ENCODE measurements around the gene NTN4. TPM values are rescaled to one million over a fixed set of nuclear protein-coding genes. Genes with fewer than 3 reads are reported as not detected.

NTN4 gene
- total and polyA plus RNA-seq, 10 of the 15 experiments (the other 5 are each of a cell fraction or from before 2014, with no cell fraction given) = 0.15 TPM; not detected in 9

DNA sequence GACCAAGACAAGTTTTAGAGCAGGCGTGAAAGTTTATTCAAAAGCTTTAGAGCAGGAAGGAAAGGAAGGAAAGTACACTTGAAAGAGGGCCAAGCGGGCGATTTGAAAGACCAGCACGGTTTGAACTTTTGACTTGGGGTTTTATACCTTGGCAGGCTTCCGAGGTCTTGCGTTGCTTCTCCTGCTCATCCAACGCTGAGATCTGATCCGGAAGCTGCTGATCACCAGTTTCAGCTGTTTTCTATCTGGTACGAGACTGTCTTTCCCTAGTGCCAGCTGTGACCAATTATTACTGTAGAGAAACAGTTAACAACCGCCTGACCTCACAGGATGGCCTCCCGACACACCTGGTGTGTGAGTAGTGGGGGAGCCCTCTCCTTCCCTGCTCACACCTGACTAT, 47.6 kb upstream of the NTN4 start:
- Histone ChIP-seq H3K79me2 (ENCODE audit: control insufficient read depth, insufficient read depth, low read length) (no peaks in the 10 kb centered on the region), H2AFZ (ENCODE audit: control insufficient read depth, low read depth, low read length) (no peak overlapping the region; the same call in 1 of the 2 replicates), H3K27ac (ENCODE audit: control insufficient read depth, insufficient read depth) (no peak overlapping the region), H4K20me1 (ENCODE audit: control insufficient read depth, insufficient read depth) (no peaks in the 10 kb centered on the region), H3K4me1 (ENCODE audit: control insufficient read depth, insufficient read depth, low read length) (no peaks in the 10 kb centered on the region), H3K9me3 (replicated peaks; ENCODE audit: control insufficient read depth, insufficient read depth, low read length) (no peaks in the 10 kb centered on the region), H3K9ac (ENCODE audit: control insufficient read depth, insufficient read depth, low read length) (no peak overlapping the region), H3K4me2 (ENCODE audit: control insufficient read depth, insufficient read depth) (no peak overlapping the region), H3K27me3 (replicated peaks in 1 of 2; ENCODE audit: control insufficient read depth in 2 of 2, insufficient read depth in 2 of 2, low read length in 1 of 2) (peaks cover 0 to 3% of the 10 kb centered on the region in 2 experiments; a peak in 1 of 4 replicates), H3K36me3 (ENCODE audit: control insufficient read depth in 2 of 2, insufficient read depth in 2 of 2, low read length in 1 of 2) (no peaks in the 10 kb centered on the region), H3K4me3 (no peak overlapping the region)
- ChIA-PET POLR2A (no interaction called here), SMC1A (ENCODE audit: uncharacterized antibody, unreplicated experiment) (no interaction called here), RAD21 (ENCODE audit: unreplicated experiment) (no interaction called here), CTCF (no interaction called here)
- TF ChIP-seq MXI1 (IDR thresholded peaks at IDR 0.05; ENCODE audit: low read depth, low read length) (no peak), GATAD2B (conservative IDR thresholded peaks at IDR 0.05; ENCODE audit: low read depth) (no peak), LARP7 (IDR thresholded peaks at IDR 0.05) (no peak), ZNF274 (IDR thresholded peaks at IDR 0.05; ENCODE audit: insufficient read depth, insufficient read length) (no peak)
- TF ChIP-seq, protein P1, sequence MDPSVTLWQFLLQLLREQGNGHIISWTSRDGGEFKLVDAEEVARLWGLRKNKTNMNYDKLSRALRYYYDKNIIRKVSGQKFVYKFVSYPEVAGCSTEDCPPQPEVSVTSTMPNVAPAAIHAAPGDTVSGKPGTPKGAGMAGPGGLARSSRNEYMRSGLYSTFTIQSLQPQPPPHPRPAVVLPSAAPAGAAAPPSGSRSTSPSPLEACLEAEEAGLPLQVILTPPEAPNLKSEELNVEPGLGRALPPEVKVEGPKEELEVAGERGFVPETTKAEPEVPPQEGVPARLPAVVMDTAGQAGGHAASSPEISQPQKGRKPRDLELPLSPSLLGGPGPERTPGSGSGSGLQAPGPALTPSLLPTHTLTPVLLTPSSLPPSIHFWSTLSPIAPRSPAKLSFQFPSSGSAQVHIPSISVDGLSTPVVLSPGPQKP (IDR thresholded peaks at IDR 0.05; ENCODE audit: low read depth, low read length) = no peak
- TF ChIP-seq, protein P2, sequence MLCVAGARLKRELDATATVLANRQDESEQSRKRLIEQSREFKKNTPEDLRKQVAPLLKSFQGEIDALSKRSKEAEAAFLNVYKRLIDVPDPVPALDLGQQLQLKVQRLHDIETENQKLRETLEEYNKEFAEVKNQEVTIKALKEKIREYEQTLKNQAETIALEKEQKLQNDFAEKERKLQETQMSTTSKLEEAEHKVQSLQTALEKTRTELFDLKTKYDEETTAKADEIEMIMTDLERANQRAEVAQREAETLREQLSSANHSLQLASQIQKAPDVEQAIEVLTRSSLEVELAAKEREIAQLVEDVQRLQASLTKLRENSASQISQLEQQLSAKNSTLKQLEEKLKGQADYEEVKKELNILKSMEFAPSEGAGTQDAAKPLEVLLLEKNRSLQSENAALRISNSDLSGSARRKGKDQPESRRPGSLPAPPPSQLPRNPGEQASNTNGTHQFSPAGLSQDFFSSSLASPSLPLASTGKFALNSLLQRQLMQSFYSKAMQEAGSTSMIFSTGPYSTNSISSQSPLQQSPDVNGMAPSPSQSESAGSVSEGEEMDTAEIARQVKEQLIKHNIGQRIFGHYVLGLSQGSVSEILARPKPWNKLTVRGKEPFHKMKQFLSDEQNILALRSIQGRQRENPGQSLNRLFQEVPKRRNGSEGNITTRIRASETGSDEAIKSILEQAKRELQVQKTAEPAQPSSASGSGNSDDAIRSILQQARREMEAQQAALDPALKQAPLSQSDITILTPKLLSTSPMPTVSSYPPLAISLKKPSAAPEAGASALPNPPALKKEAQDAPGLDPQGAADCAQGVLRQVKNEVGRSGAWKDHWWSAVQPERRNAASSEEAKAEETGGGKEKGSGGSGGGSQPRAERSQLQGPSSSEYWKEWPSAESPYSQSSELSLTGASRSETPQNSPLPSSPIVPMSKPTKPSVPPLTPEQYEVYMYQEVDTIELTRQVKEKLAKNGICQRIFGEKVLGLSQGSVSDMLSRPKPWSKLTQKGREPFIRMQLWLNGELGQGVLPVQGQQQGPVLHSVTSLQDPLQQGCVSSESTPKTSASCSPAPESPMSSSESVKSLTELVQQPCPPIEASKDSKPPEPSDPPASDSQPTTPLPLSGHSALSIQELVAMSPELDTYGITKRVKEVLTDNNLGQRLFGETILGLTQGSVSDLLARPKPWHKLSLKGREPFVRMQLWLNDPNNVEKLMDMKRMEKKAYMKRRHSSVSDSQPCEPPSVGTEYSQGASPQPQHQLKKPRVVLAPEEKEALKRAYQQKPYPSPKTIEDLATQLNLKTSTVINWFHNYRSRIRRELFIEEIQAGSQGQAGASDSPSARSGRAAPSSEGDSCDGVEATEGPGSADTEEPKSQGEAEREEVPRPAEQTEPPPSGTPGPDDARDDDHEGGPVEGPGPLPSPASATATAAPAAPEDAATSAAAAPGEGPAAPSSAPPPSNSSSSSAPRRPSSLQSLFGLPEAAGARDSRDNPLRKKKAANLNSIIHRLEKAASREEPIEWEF (IDR thresholded peaks at IDR 0.05; ENCODE audit: insufficient replicate concordance, low read depth, low read length) = no peak
- FAIRE-seq = no peak
- intact Hi-C loops (cut with micrococcal nuclease; ENCODE audit: unreplicated experiment) = no loop called here
- no TSS peak for BruUV-seq (replicated peaks)
- 0% methylated on average over 11 of the region's 11 CpGs for WGBS (ENCODE audit: insufficient coverage, insufficient replicate concordance, low lambda C conversion rate, missing lambda C conversion rate)
- in situ Hi-C loops (cut with MboI) = no loop called here
- ATAC-seq = no peak
- no peak for DNase-seq (ENCODE audit: low read depth, low spot score)
